ENCODE results near the gene SPINDOC.
"Not testable (repeated sequence)": the region's sequence is repeated elsewhere in the genome, so short reads cannot be mapped to it uniquely, and the experiment has no call there.

Gene SPINDOC

DNA sequence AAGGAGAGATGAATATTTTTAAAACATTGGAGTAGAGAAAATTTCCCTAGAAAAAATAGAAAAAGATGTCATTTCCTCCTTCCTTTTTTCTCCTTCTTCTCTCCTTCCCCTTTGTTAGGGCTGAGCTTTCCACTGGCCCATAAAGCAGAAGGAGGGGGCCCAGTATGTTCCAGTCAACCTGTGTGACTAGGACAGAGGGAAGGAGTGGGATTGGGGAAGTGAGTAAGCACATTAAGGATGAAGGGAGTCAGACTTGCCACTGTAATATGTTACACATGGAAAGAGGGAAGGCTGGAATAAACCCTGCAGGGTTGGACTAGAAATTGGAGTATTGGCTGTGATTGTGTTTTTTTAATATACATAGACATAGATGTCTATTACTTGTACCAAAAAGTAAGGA is 20.1 kb upstream of the SPINDOC start:
- no peak overlapping the region for H3K4me3 ChIP-seq (replicated peaks; ENCODE audit: low read depth, low read length)
- no peak for DNase-seq (ENCODE audit: extremely low read depth, low read depth)
- no peak for TF ChIP-seq CTCF (IDR thresholded peaks at IDR 0.05; ENCODE audit: low read depth, low read length, missing control alignments)

DNA sequence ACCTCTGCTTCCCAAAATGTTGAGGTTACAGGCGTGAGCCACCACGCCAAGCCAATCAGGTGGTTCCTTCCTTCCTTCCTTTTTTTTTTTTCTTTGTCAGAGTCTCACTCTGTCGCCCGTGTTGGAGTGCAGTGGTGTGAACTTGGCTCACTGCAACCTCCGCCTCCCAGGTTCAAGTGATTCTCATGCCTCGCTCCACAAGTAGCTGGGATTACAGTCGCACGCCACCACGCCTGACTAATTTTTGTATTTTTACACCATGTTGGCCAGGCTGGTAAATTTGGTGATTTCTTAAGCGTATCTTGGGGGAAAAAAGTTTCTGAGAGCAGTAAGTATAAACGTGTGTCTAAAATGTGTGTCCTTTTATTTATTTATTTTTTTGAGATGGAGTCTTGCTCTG is 18.2 kb upstream of the SPINDOC start:
- no peak for TF ChIP-seq CTCF (IDR thresholded peaks at IDR 0.05; ENCODE audit: low read depth, low read length, missing control alignments)
- DNase-seq (ENCODE audit: extremely low read depth, low read depth): no peak
- no peak overlapping the region for H3K4me3 ChIP-seq (replicated peaks; ENCODE audit: low read depth, low read length)

DNA sequence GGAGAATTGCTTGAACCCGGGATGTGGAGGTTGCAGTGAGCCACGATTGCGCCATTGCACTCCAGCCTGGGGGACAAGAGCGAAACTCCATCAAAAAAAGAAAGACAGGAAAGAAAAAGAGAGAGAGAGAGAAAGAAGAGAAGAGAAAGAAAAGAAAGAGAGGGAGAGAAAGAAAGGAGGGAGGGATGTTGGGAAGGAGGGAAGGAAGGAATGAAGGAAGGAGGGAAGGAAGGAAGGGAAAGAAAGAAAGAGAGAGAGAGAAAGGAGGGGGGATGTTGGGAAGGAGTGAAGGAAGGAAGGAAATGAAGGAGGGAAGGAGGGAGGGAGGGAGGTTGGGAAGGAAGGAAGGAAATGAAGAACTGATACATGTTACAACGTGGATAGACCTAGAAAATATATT is 12.3 kb upstream of the SPINDOC start:
- no peak for TF ChIP-seq CTCF (IDR thresholded peaks at IDR 0.05; ENCODE audit: low read depth, low read length, missing control alignments)
- DNase-seq (ENCODE audit: extremely low read depth, low read depth): no peak
- H3K4me3 ChIP-seq (replicated peaks; ENCODE audit: low read depth, low read length): no peak overlapping the region

- no peak for TF ChIP-seq CTCF (IDR thresholded peaks at IDR 0.05; ENCODE audit: low read depth, low read length, missing control alignments)
- H3K4me3 ChIP-seq (replicated peaks; ENCODE audit: low read depth, low read length): no peak overlapping the region
- no peak for DNase-seq (ENCODE audit: extremely low read depth, low read depth)
These were observed 10.4 kb upstream of the SPINDOC start for GRCh38 chr11:63802637-63803414.

- TF ChIP-seq CTCF (IDR thresholded peaks at IDR 0.05; ENCODE audit: low read depth, low read length, missing control alignments): no peak
- no peak for DNase-seq (ENCODE audit: extremely low read depth, low read depth)
- no peak overlapping the region for H3K4me3 ChIP-seq (replicated peaks; ENCODE audit: low read depth, low read length)
These were observed 9.0 kb upstream of the SPINDOC start for GRCh38 chr11:63804259-63804658.

GRCh38 chr11:63805844-63806415 is 7.3 kb upstream of the SPINDOC start:
- no peak for DNase-seq (ENCODE audit: extremely low read depth, low read depth)
- no peak overlapping the region for H3K4me3 ChIP-seq (replicated peaks; ENCODE audit: low read depth, low read length)
- no peak for TF ChIP-seq CTCF (IDR thresholded peaks at IDR 0.05; ENCODE audit: low read depth, low read length, missing control alignments)

- not testable (repeated sequence) for DNase-seq (ENCODE audit: extremely low read depth, low read depth)
These were observed 2.9 kb upstream of the SPINDOC start for GRCh38 chr11:63810383-63810782.

More at GRCh38 chr11:63810383-63810782, 2.9 kb upstream of the SPINDOC start:
- H3K4me3 ChIP-seq (replicated peaks; ENCODE audit: low read depth, low read length): not testable (repeated sequence)
